Measurements from ENCODE around the gene GSTM5. TPM values are rescaled to one million over a fixed set of nuclear protein-coding genes. Genes with fewer than 3 reads are reported as not detected.

The GSTM5 gene
- total and polyA plus RNA-seq, 2 donors (not counting 3 experiments of a cell fraction or from before 2014, with no cell fraction given): 0.25 to 1.6 TPM

- ChIA-PET CTCF (interaction anchor here (1.2 to 1.5 kb wide), 4 partner anchors 13 to 121 kb away, joined by 3 to 4 read pairs (median 3); no protein-coding TSS in a partner anchor), POLR2A (no interaction called here)
- Histone ChIP-seq H3K27me3 (ENCODE audit: control insufficient read depth in 2 of 2, insufficient read depth in 2 of 2, low read length in 2 of 2) (no peaks in the 10 kb centered on the region), H3K9ac (replicated peaks; ENCODE audit: extremely low read depth, insufficient read depth, low read length) (no peak overlapping the region), H3K4me1 (ENCODE audit: control insufficient read depth, extremely low read depth, insufficient read depth, low read length) (peaks cover 14% of the 10 kb centered on the region), H3K79me2 (ENCODE audit: control insufficient read depth, insufficient read depth, low read length) (no peaks in the 10 kb centered on the region), H3K9me1 (replicated peaks; ENCODE audit: control insufficient read depth, extremely low read depth, insufficient read depth, low read length) (no peaks in the 10 kb centered on the region), H3K4me3 (replicated peaks in 1 of 3; ENCODE audit: insufficient read depth in 1 of 3, low read depth in 1 of 3, low read length in 3 of 3) (no peak overlapping the region), H3K9me3 (replicated peaks; ENCODE audit: control insufficient read depth, insufficient read depth, low read length) (no peaks in the 10 kb centered on the region), H3K4me2 (ENCODE audit: insufficient read depth, low read length) (no peak overlapping the region), H2AFZ (ENCODE audit: low read depth, low read length) (no peak overlapping the region), H3K27ac (ENCODE audit: insufficient read depth, low read depth, low read length) (no peak overlapping the region), H4K20me1 (replicated peaks; ENCODE audit: control insufficient read depth, extremely low read depth, insufficient read depth, low read length) (no peaks in the 10 kb centered on the region), H3K36me3 (ENCODE audit: control insufficient read depth in 2 of 2, extremely low read depth in 1 of 2, insufficient read depth in 2 of 2, low read length in 2 of 2) (no peaks in the 10 kb centered on the region)
- intact Hi-C loops (cut with micrococcal nuclease) (loop anchor here (5.0 to 10.0 kb wide), 2 partner anchors 93 to 276 kb away; partner anchors contain the start of genes ATXN7L2 and GSTM2), dilution Hi-C loops (cut with MboI; ENCODE audit: extremely low pct_ligation_motif_present, low sequenced_read_pairs) (no loop called here)
- DNase-seq (ENCODE audit: low read depth, low spot score) (no peak), FAIRE-seq (no peak)
- no peak for TF ChIP-seq GATA2 (IDR thresholded peaks at IDR 0.05; ENCODE audit: insufficient read depth, insufficient read length, low read depth, low read length)
- TF ChIP-seq POLR2AphosphoS5 (IDR thresholded peaks at IDR 0.05; ENCODE audit: insufficient read depth, low read depth, low read length): no peak
- TF ChIP-seq EZH2 (IDR thresholded peaks at IDR 0.05; ENCODE audit: borderline replicate concordance, low read depth, low read length, severe bottlenecking): no peak
- TF ChIP-seq MAX (IDR thresholded peaks at IDR 0.05; ENCODE audit: insufficient read depth, insufficient read length): no peak
- TF ChIP-seq JUN (IDR thresholded peaks at IDR 0.05; ENCODE audit: borderline replicate concordance, insufficient read depth, insufficient read length, low read depth): no peak
- TF ChIP-seq, protein P1, sequence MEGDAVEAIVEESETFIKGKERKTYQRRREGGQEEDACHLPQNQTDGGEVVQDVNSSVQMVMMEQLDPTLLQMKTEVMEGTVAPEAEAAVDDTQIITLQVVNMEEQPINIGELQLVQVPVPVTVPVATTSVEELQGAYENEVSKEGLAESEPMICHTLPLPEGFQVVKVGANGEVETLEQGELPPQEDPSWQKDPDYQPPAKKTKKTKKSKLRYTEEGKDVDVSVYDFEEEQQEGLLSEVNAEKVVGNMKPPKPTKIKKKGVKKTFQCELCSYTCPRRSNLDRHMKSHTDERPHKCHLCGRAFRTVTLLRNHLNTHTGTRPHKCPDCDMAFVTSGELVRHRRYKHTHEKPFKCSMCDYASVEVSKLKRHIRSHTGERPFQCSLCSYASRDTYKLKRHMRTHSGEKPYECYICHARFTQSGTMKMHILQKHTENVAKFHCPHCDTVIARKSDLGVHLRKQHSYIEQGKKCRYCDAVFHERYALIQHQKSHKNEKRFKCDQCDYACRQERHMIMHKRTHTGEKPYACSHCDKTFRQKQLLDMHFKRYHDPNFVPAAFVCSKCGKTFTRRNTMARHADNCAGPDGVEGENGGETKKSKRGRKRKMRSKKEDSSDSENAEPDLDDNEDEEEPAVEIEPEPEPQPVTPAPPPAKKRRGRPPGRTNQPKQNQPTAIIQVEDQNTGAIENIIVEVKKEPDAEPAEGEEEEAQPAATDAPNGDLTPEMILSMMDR (IDR thresholded peaks at IDR 0.05; ENCODE audit: extremely low read depth in 1 of 2, insufficient read depth in 1 of 2, low read depth in 1 of 2, low read length in 2 of 2): no peak
- TF ChIP-seq MYC (IDR thresholded peaks at IDR 0.05; ENCODE audit: low read depth, low read length): no peak
- no peak for TF ChIP-seq POLR2A (IDR thresholded peaks at IDR 0.05; ENCODE audit: low read depth, low read length)
- TF ChIP-seq FOS (IDR thresholded peaks at IDR 0.05; ENCODE audit: borderline replicate concordance, insufficient read depth, low read length): no peak
- no TSS peak for BruUV-seq (replicated peaks)
These were observed 48.7 kb downstream of the GSTM5 start for GRCh38 chr1:109760581-109761226.
